GM12875 (cell line): Measurements from ENCODE around the gene LBHD2.

Experiments
- H3K4me3 ChIP-seq: one replicate; pipeline ENCODE4 v1.5.1; 2011; ENCODE audit warnings: low read depth, low read length, control low read depth
- CTCF ChIP-seq: IDR thresholded peaks from 2 replicates; pipeline ENCODE4 v1.5.1; 2011; ENCODE audit warnings: low read depth, mild to moderate bottlenecking, control low read depth, inconsistent platforms, low read length, moderate library complexity, borderline replicate concordance; ENCODE audit not compliant: insufficient read depth

LBHD2 gene

DNA sequence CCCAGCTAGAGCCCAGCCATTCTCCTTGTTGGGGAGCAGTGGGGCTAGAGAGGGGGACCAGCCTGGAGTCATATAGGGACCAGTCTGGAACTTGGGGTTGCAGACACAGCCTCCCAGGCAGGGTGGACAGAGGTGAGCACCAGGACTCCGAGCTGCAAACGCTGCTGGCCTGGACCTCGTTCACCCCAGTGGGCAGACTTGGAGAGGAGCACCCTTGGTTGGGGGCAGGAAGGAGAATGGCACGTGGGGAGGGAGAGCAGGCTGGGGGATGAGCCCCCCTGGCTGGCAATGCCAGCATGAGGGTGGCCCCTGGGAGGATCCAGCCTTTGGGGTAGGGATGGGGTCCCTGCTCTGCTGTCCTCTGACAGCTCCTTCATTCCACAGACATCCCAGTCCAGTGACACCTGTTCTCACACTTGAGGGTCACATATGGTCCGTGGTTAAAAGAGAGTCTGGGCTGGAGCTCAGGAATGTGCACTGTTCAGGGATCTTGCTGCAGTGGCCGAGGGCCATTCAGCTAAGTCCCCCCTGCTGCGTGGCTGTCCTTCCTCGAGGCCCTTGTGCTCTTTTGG, 2.8 kb downstream of the LBHD2 start:
- no peak overlapping the region for H3K4me3 ChIP-seq
- no peak for TF ChIP-seq CTCF

- H3K4me3 ChIP-seq: no peak overlapping the region
- no peak for TF ChIP-seq CTCF
These were observed 3.4 kb downstream of the LBHD2 start for GRCh38 chr14:103087343-103087835.

DNA sequence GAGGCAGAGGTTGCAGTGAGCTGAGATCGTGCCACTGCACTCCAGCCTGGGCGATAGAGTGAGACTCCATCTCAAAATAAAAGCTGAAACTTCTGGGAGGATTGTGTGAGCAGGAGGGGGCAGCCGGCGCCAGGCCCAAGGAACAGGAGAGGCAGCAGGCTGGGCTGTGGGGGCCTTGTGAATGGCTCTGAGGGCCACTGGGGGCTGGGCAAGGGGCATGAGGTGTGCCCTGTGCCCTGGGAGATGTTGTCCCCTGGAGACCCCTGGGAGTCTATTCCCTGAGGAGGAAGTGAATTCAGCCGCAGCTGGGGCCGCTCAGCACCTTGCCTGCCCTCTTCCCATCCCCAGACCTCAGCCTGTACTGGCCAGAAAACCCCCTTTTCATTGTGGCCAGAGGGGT, 4.9 kb downstream of the LBHD2 start:
- no peak for TF ChIP-seq CTCF
- H3K4me3 ChIP-seq: no peak overlapping the region

- TF ChIP-seq CTCF: no peak
- H3K4me3 ChIP-seq: no peak overlapping the region
These were observed 5.7 kb downstream of the LBHD2 start for GRCh38 chr14:103089386-103090335.

GRCh38 chr14:103090481-103091020, 6.5 kb downstream of the LBHD2 start:
- H3K4me3 ChIP-seq: no peak overlapping the region

DNA sequence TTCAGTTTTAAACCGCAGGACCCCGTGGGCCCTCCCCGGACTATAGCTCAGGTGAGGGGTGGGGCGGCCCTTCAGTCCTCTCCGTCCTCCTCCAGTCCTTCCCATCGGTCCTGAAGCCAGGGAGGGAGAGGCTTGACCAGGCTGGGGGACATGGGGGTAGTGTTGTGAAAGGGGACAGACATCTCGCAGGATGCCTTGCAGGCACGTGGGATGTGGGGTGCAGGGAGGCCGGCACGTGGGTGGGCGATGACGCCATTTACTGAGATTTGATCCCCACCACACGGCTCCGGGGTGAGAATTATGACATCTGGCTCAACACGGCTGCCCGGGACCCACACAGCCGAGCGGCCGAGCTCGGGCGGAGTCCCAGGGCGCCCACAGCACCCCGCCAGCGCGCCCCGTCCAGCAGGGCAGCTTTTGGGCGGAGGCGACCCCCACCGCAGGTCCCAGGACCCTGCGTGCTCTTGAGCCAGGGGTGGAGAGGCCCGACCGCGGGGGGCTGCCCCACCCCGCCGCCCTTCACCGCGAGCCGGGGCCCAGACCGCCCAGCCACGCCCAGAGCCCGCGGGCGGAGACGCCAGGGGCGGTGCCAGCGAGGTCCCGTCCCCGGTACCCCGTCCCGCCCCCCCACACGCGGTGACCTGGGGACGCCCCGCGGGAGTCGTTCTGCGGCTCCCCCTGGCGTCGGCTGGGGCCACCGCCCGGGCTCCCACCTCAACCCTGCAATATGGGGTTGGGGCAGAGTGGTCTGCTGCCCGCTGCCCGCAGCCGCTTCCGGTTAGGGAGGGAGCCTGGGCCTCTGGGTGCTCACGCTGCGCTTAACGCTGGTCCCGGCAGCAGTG, 7.3 kb downstream of the LBHD2 start:
- peak overlapping the region; percentile 40 for H3K4me3 ChIP-seq
- TF ChIP-seq CTCF: peak; percentile 64

More at GRCh38 chr14:103090481-103091020, 6.5 kb downstream of the LBHD2 start:
- no peak for TF ChIP-seq CTCF
